Ascending aorta (tissue), 2 donors: ENCODE results near the gene SLC6A7. TPM values are rescaled to one million over a fixed set of nuclear protein-coding genes. Genes with fewer than 3 reads are reported as not detected.

Experiments
- DNase-seq, 2 donors: peaks; one replicate each; pipeline ENCODE4 v3.0.0-alpha.2; 2019; ENCODE audit warnings: low spot score in 2 of 2
- H3K27ac ChIP-seq, 2 donors: fragments of 200-600 bp; sonication (generic); one replicate each; pipeline ENCODE4 v1.5.1; 2016 to 2017; ENCODE audit warnings: mild to moderate bottlenecking in 1 of 2
- H3K27me3 ChIP-seq: fragments of 200-600 bp; sonication (generic); one replicate; pipeline ENCODE4 v1.5.1; 2017
- H3K36me3 ChIP-seq, 2 donors: fragments of 200-600 bp; sonication (generic); one replicate each; pipeline ENCODE4 v1.5.1; 2016
- H3K4me1 ChIP-seq, 2 donors: fragments of 200-600 bp; sonication (generic); one replicate each; pipeline ENCODE4 v1.5.1; 2016 to 2017; ENCODE audit warnings: mild to moderate bottlenecking in 1 of 2
- H3K4me3 ChIP-seq, 2 donors: fragments of 200-600 bp; sonication (generic); one replicate each; pipeline ENCODE4 v1.5.1; 2016 to 2017; ENCODE audit warnings: mild to moderate bottlenecking in 1 of 2
- H3K9me3 ChIP-seq, 2 donors: fragments of 200-600 bp; sonication (generic); one replicate each; pipeline ENCODE4 v1.5.1; 2016
- CTCF ChIP-seq, 3 experiments: fragments of 200-600 bp in 2 of 3; fragments of 450-650 bp in 1 of 3; sonication (generic) in 2 of 3; IDR thresholded peaks; one replicate each; pipeline ENCODE4 v1.5.1; 2016 to 2019; ENCODE audit warnings: antibody characterized with exemption in 3 of 3, mild to moderate bottlenecking in 1 of 3, moderate library complexity in 1 of 3
- intact Hi-C: fragments of 100-400 bp; cut with DNase I; formaldehyde crosslinking; loops from one replicate; pipeline ENCODE4 v1.15.1; 2023
- total RNA-seq: library from RNA; depleted of rRNA; stranded (reverse); fragments of >200 nt; gene quantifications from one replicate; pipeline ENCODE4 v1.1.0, GENCODE V29; 2016

Gene SLC6A7
- total RNA-seq, 1 donor from 2014 or later, result not detected

GRCh38 chr5:150190503-150190979 lies 679 bp downstream of the SLC6A7 start:
- Histone ChIP-seq H3K36me3 (no peaks in the 10 kb centered on the region), H3K4me3 (no peak overlapping the region), H3K27me3 (no peaks in the 10 kb centered on the region), H3K27ac (no peak overlapping the region), H3K9me3 (no peaks in the 10 kb centered on the region), H3K4me1 (peaks cover 0 to 5% of the 10 kb centered on the region in 2 donors)
- TF ChIP-seq CTCF (IDR thresholded peaks at IDR 0.05), result no peak
- no peak for DNase-seq
- intact Hi-C loops, result no loop called here

GRCh38 chr5:150190987-150191386 lies 1.1 kb downstream of the SLC6A7 start:
- H3K27me3 ChIP-seq, result no peaks in the 10 kb centered on the region
- no peak for DNase-seq
- TF ChIP-seq CTCF (IDR thresholded peaks at IDR 0.05), result no peak
- no peak overlapping the region for H3K4me3 ChIP-seq
- no peaks in the 10 kb centered on the region for H3K9me3 ChIP-seq
- no peak overlapping the region for H3K27ac ChIP-seq
- peaks cover 0 to 5% of the 10 kb centered on the region in 2 donors for H3K4me1 ChIP-seq
- intact Hi-C loops, result no loop called here
- no peaks in the 10 kb centered on the region for H3K36me3 ChIP-seq

GRCh38 chr5:150192462-150192861 lies 2.6 kb downstream of the SLC6A7 start:
- H3K9me3 ChIP-seq, result no peaks in the 10 kb centered on the region
- intact Hi-C loops, result no loop called here
- no peaks in the 10 kb centered on the region for H3K36me3 ChIP-seq
- H3K4me3 ChIP-seq, result no peak overlapping the region
- H3K4me1 ChIP-seq, result peaks cover 0 to 5% of the 10 kb centered on the region in 2 donors
- no peak for TF ChIP-seq CTCF (IDR thresholded peaks at IDR 0.05)
- H3K27ac ChIP-seq, result no peak overlapping the region
- no peak for DNase-seq
- no peaks in the 10 kb centered on the region for H3K27me3 ChIP-seq

GRCh38 chr5:150195736-150196485 lies 6.0 kb downstream of the SLC6A7 start:
- Histone ChIP-seq H3K4me1 (no peaks in the 10 kb centered on the region), H3K27me3 (no peaks in the 10 kb centered on the region), H3K4me3 (no peak overlapping the region), H3K9me3 (no peaks in the 10 kb centered on the region), H3K27ac (no peak overlapping the region), H3K36me3 (no peaks in the 10 kb centered on the region)
- intact Hi-C loops, result no loop called here
- DNase-seq, result no peak
- TF ChIP-seq CTCF (IDR thresholded peaks at IDR 0.05), result no peak

GRCh38 chr5:150196514-150196913 lies 6.7 kb downstream of the SLC6A7 start:
- intact Hi-C loops, result no loop called here
- DNase-seq, result no peak
- Histone ChIP-seq H3K27ac (no peak overlapping the region), H3K36me3 (no peaks in the 10 kb centered on the region), H3K4me3 (no peak overlapping the region), H3K4me1 (no peaks in the 10 kb centered on the region), H3K27me3 (no peaks in the 10 kb centered on the region), H3K9me3 (no peaks in the 10 kb centered on the region)
- no peak for TF ChIP-seq CTCF (IDR thresholded peaks at IDR 0.05)
